IMR-90 (cell line): Measurements from ENCODE around the gene UCP3. TPM values are rescaled to one million over a fixed set of nuclear protein-coding genes. Genes with fewer than 3 reads are reported as not detected.

Source experiments
- ATAC-seq: fragments of 200-7000 bp; cut with Tn5 transposase; 2 replicates; pipeline ENCODE4 v1.9.1; 2020; ENCODE audit warnings: low read depth, mild to moderate bottlenecking, moderate library complexity
- BruUV-seq: library from RNA; stranded (reverse); fragments of 400-500 nt; replicated peaks from 2 replicates; lab custom pipeline; 2021; lab: Mats Ljungman, UMichigan
- CTCF ChIA-PET: fragments of 300-600 bp; formaldehyde crosslinking; extraction: SDS; loops from one replicate; lab custom pipeline; 2021; ENCODE audit warnings: antibody characterized with exemption; lab: Yijun Ruan, JAX
- POLR2A ChIA-PET: fragments of 300-600 bp; sonication (Branson Sonifier 250); formaldehyde crosslinking; loops from one replicate; lab custom pipeline; 2022; ENCODE audit warnings: antibody characterized with exemption; ENCODE audit not compliant: unreplicated experiment; lab: Charles Lee
- DNase-seq: peaks from one replicate; pipeline ENCODE4 v3.0.0; 2013
- H2AFZ ChIP-seq: replicated peaks from 2 replicates; pipeline ENCODE3; 2013; ENCODE audit warnings: low read length, mild to moderate bottlenecking; ENCODE audit not compliant: poor library complexity
- H2AK5ac ChIP-seq: 2 replicates; pipeline ENCODE4 v1.6.1; 2013; ENCODE audit warnings: low read depth, low read length, inconsistent platforms
- H2AK9ac ChIP-seq: replicated peaks from 2 replicates; pipeline ENCODE3; 2013; ENCODE audit warnings: mild to moderate bottlenecking, low read depth, low read length, moderate library complexity; ENCODE audit not compliant: poor library complexity
- H2BK120ac ChIP-seq: 2 replicates; pipeline ENCODE4 v1.6.1; 2013; ENCODE audit warnings: low read depth, low read length, inconsistent platforms
- H2BK15ac ChIP-seq: 3 replicates; pipeline ENCODE4 v1.6.1; 2013; ENCODE audit warnings: low read depth, low read length, inconsistent platforms
- H2BK20ac ChIP-seq: 2 replicates; pipeline ENCODE4 v1.6.1; 2013; ENCODE audit warnings: low read depth, mild to moderate bottlenecking, inconsistent platforms, low read length, moderate library complexity
- H2BK5ac ChIP-seq: 2 replicates; pipeline ENCODE4 v1.6.1; 2013; ENCODE audit warnings: mild to moderate bottlenecking, low read depth, low read length, inconsistent platforms; ENCODE audit not compliant: poor library complexity, severe bottlenecking
- H3K14ac ChIP-seq: replicated peaks from 2 replicates; pipeline ENCODE4 v1.6.1; 2013; ENCODE audit warnings: low read depth, low read length, inconsistent platforms
- H3K18ac ChIP-seq: 2 replicates; pipeline ENCODE4 v1.6.1; 2013; ENCODE audit warnings: low read depth, low read length, control low read depth
- H3K23ac ChIP-seq: 2 replicates; pipeline ENCODE4 v1.6.1; 2013; ENCODE audit warnings: low read depth, low read length, inconsistent platforms
- H3K27ac ChIP-seq: 2 replicates; pipeline ENCODE4 v1.5.1; 2013; ENCODE audit warnings: mild to moderate bottlenecking, control low read depth, low read length; ENCODE audit not compliant: insufficient read depth
- H3K27me3 ChIP-seq: 2 replicates; pipeline ENCODE4 v1.6.1; 2013; ENCODE audit warnings: low read length; ENCODE audit not compliant: control insufficient read depth, insufficient read depth
- H3K36me3 ChIP-seq: 2 replicates; pipeline ENCODE4 v1.6.1; 2013; ENCODE audit warnings: low read length, mixed read lengths; ENCODE audit not compliant: control insufficient read depth, insufficient read depth
- H3K4ac ChIP-seq: 2 replicates; pipeline ENCODE4 v1.6.1; 2013; ENCODE audit warnings: low read depth, low read length, inconsistent platforms
- H3K4me1 ChIP-seq: 2 replicates; pipeline ENCODE4 v1.6.1; 2013; ENCODE audit warnings: low read length, mixed read lengths; ENCODE audit not compliant: control insufficient read depth, insufficient read depth
- H3K4me2 ChIP-seq: 2 replicates; pipeline ENCODE4 v1.6.1; 2013; ENCODE audit warnings: low read depth, mild to moderate bottlenecking, control low read depth, low read length, moderate library complexity
- H3K4me3 ChIP-seq: 2 replicates; pipeline ENCODE4 v1.5.1; 2013; ENCODE audit warnings: low read depth, mild to moderate bottlenecking, control low read depth, low read length, moderate library complexity; ENCODE audit not compliant: insufficient read depth
- H3K56ac ChIP-seq: 2 replicates; pipeline ENCODE4 v1.6.1; 2013; ENCODE audit warnings: low read length, inconsistent platforms; ENCODE audit not compliant: insufficient read depth; ENCODE audit errors: extremely low read depth
- H3K79me1 ChIP-seq, 2 experiments: 2 replicates each; pipeline ENCODE4 v1.6.1; 2013; ENCODE audit warnings: low read length in 2 of 2, inconsistent platforms in 1 of 2, low read depth in 1 of 2
- H3K9ac ChIP-seq: 2 replicates; pipeline ENCODE4 v1.6.1; 2013; ENCODE audit warnings: low read depth, low read length, control low read depth
- H3K9me1 ChIP-seq: 2 replicates; pipeline ENCODE4 v1.6.1; 2013; ENCODE audit warnings: low read length, inconsistent platforms; ENCODE audit not compliant: insufficient read depth
- H3K9me3 ChIP-seq: 2 replicates; pipeline ENCODE4 v1.6.1; 2013; ENCODE audit warnings: low read length; ENCODE audit not compliant: control insufficient read depth, insufficient read depth
- H4K20me1 ChIP-seq: 2 replicates; pipeline ENCODE4 v1.6.1; 2013; ENCODE audit warnings: low read length, inconsistent platforms; ENCODE audit not compliant: insufficient read depth
- H4K5ac ChIP-seq: 2 replicates; pipeline ENCODE4 v1.6.1; 2013; ENCODE audit warnings: mild to moderate bottlenecking, low read depth, low read length, control low read depth
- H4K8ac ChIP-seq, 2 experiments: 2 replicates each; pipeline ENCODE4 v1.6.1; 2013; ENCODE audit warnings: low read depth in 2 of 2, low read length in 2 of 2, control low read depth in 1 of 2, inconsistent platforms in 1 of 2
- H4K91ac ChIP-seq: 2 replicates; pipeline ENCODE4 v1.6.1; 2013; ENCODE audit warnings: low read depth, low read length, inconsistent platforms; ENCODE audit not compliant: insufficient read depth
- BHLHE40 ChIP-seq: fragments of 150-350 bp; IDR thresholded peaks from 2 replicates; pipeline ENCODE4 v1.6.1; 2016; ENCODE audit warnings: mild to moderate bottlenecking, low read depth, low read length
- CEBPB ChIP-seq: IDR thresholded peaks from 2 replicates; pipeline ENCODE4 v1.6.1; 2012; ENCODE audit warnings: low read depth, low read length, improper control_type of control experiment
- CHD1 ChIP-seq: IDR thresholded peaks from 2 replicates; pipeline ENCODE4 v1.6.1; 2012; ENCODE audit warnings: low read depth, low read length, improper control_type of control experiment
- ELK1 ChIP-seq: fragments of 150-350 bp; IDR thresholded peaks from 2 replicates; pipeline ENCODE4 v1.6.1; 2016; ENCODE audit warnings: low read depth, mild to moderate bottlenecking, low read length, moderate library complexity, borderline replicate concordance
- MAFK ChIP-seq: IDR thresholded peaks from 2 replicates; pipeline ENCODE4 v1.6.1; 2012; ENCODE audit warnings: low read depth, low read length, improper control_type of control experiment
- MAZ ChIP-seq: IDR thresholded peaks from 2 replicates; pipeline ENCODE4 v1.6.1; 2012; ENCODE audit warnings: low read depth, mild to moderate bottlenecking, low read length, improper control_type of control experiment, moderate library complexity, borderline replicate concordance
- MXI1 ChIP-seq: IDR thresholded peaks from 2 replicates; pipeline ENCODE4 v1.6.1; 2012; ENCODE audit warnings: low read depth, mild to moderate bottlenecking, low read length, moderate library complexity, borderline replicate concordance
- POLR2A ChIP-seq: IDR thresholded peaks from 2 replicates; pipeline ENCODE4 v1.6.1; 2012; ENCODE audit warnings: mild to moderate bottlenecking, low read depth, low read length
- RFX5 ChIP-seq: IDR thresholded peaks from 2 replicates; pipeline ENCODE4 v1.8.0; 2012; ENCODE audit warnings: low read depth, mild to moderate bottlenecking, low read length, moderate library complexity
- SMC3 ChIP-seq: fragments of 150-350 bp; IDR thresholded peaks from 2 replicates; pipeline ENCODE4 v1.6.1; 2016; ENCODE audit warnings: low read depth, mild to moderate bottlenecking, antibody characterized with exemption, low read length, moderate library complexity
- WGBS, 2 experiments: methylation state at CpG; one replicate each; pipeline versions ENCODE4 v1.1.5 to v1.1.7; 2013; ENCODE audit warnings: missing lambda C conversion rate in 2 of 2; ENCODE audit not compliant: insufficient read length in 1 of 2; ENCODE audit errors: extremely low coverage in 2 of 2; 5-methylcytosine and 5-hydroxymethylcytosine counted together
- dilution Hi-C: fragments of 300-500 bp; cut with HindIII; formaldehyde crosslinking; loops from one replicate; pipeline ENCODE4 v1.14.3; 2018; ENCODE audit warnings: low sequenced_read_pairs; ENCODE audit not compliant: unreplicated experiment
- in situ Hi-C: fragments of 300-500 bp; cut with MboI; formaldehyde crosslinking; loops from 3 replicates; pipeline ENCODE4 v1.14.3; 2019; ENCODE audit warnings: low sequenced_read_pairs, inconsistent platforms, mixed read lengths
- intact Hi-C: fragments of 100-400 bp; cut with micrococcal nuclease; formaldehyde crosslinking; loops from 2 replicates; pipeline ENCODE4 v1.10.0; 2022
- polyA plus RNA-seq, 3 experiments: library from polyadenylated mRNA; depleted of rRNA; stranded (reverse); fragments of >200 nt; gene quantifications; 2 replicates each; pipeline ENCODE4 v1.2.3, GENCODE V29; 2012; ENCODE audit warnings: low replicate concordance in 1 of 3
- total RNA-seq: library from RNA; depleted of rRNA; stranded (reverse); fragments of >200 nt; gene quantifications from 2 replicates; pipeline ENCODE4 v1.2.3, GENCODE V29; 2012
- TF ChIP-seq, protein P1 (sequence below): fragments of 150-350 bp; IDR thresholded peaks from 2 replicates; pipeline ENCODE4 v1.6.1; 2017; ENCODE audit warnings: mild to moderate bottlenecking, antibody characterized with exemption, low read length, low read depth

The UCP3 gene
- total and polyA plus RNA-seq, 2 of the 4 experiments (the other 2 are of a cell fraction), result under 0.01 to 0.80 TPM

GRCh38 chr11:73980001-73980961, 28.6 kb downstream of the UCP3 start (continued):
- TF ChIP-seq MAZ, result no peak
- TF ChIP-seq MXI1, result no peak
- TF ChIP-seq POLR2A, result no peak

- Histone ChIP-seq H3K79me1 (0 out of 4 replicates have a peak, but pooled peaks cover 0 to 10% of the 10 kb centered on the region in 2 experiments), H3K9me3 (no peaks in the 10 kb centered on the region), H2BK5ac (no peak overlapping the region), H2BK120ac (no peak overlapping the region), H2AK5ac (no peak overlapping the region), H4K8ac (no peak overlapping the region), H3K27me3 (no peaks in the 10 kb centered on the region), H3K36me3 (no peaks in the 10 kb centered on the region), H2BK20ac (no peak overlapping the region), H4K91ac (no peak overlapping the region), H3K4me2 (no peak overlapping the region), H3K56ac (no peak overlapping the region), H3K4me3 (no peak overlapping the region), H3K9ac (no peak overlapping the region), H4K20me1 (peaks cover 3% of the 10 kb centered on the region; the same call in 1 of the 2 replicates), H3K4me1 (no peaks in the 10 kb centered on the region; the same call in 1 of the 2 replicates), H2BK15ac (no peak overlapping the region), H3K4ac (no peak overlapping the region), H3K14ac (no peak overlapping the region), H3K23ac (no peak overlapping the region), H2AFZ (no peak overlapping the region), H2AK9ac (no peak overlapping the region), H3K27ac (no peak overlapping the region), H4K5ac (no peak overlapping the region), H3K18ac (no peak overlapping the region), H3K9me1 (peaks cover 12% of the 10 kb centered on the region; the same call in 1 of the 2 replicates)
- no CpG with 5 or more reads among the region's 3 CpGs for WGBS, 2 experiments
- ATAC-seq (no peak), DNase-seq (peak; percentile 24)
- ChIA-PET CTCF (no interaction called here), POLR2A (no interaction called here)
- in situ Hi-C loops, result no loop called here
- TF ChIP-seq RFX5 (no peak), SMC3 (no peak), MAFK (no peak), ELK1 (no peak), BHLHE40 (no peak), CEBPB (no peak), POLR2A (no peak), CHD1 (no peak)
- TF ChIP-seq, protein P1, sequence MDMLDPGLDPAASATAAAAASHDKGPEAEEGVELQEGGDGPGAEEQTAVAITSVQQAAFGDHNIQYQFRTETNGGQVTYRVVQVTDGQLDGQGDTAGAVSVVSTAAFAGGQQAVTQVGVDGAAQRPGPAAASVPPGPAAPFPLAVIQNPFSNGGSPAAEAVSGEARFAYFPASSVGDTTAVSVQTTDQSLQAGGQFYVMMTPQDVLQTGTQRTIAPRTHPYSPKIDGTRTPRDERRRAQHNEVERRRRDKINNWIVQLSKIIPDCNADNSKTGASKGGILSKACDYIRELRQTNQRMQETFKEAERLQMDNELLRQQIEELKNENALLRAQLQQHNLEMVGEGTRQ, result no peak
- dilution Hi-C loops, result no loop called here
- intact Hi-C loops, result no loop called here
- no TSS peak for BruUV-seq
Observed at GRCh38 chr11:73978576-73979086, 30.3 kb downstream of the UCP3 start.
